ENCODE measurements around the gene UGT1A1. TPM values are rescaled to one million over a fixed set of nuclear protein-coding genes. Genes with fewer than 3 reads are reported as not detected.

The UGT1A1 gene
- total RNA-seq, 1 experiment from 2014 or later, result not detected

DNA sequence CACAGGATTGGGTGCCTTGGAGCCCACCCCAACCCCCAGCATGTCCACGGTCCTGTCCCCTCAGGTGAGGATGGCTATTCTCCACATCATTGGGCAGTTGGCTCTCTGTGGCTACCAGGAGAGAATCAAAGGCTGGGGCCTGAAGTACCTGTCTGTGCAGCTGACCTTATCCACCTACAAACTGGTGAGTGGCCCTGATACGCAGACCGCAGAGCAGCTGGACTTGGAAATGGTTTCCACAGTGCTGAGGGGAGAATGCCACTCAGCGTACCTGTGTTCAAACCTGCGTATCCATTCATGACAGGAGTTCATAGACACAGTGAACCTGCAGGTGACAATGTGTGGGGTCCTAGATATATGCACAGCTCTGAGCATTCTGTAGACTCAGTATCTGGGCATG is 39.6 kb downstream of the UGT1A1 start:
- Histone ChIP-seq H4K20me1 (ENCODE audit: insufficient read depth) (no peaks in the 10 kb centered on the region), H3K27ac (ENCODE audit: low read depth, low read length) (no peak overlapping the region), H3K9ac (ENCODE audit: low read length) (no peak overlapping the region), H3K9me3 (ENCODE audit: control insufficient read depth in 1 of 2, insufficient read depth in 1 of 2, low read depth in 1 of 2, low read length in 2 of 2) (no peaks in the 10 kb centered on the region), H3K9me2 (ENCODE audit: insufficient read depth) (no peaks in the 10 kb centered on the region), H3K27me3 (ENCODE audit: insufficient read depth, low read length) (no peaks in the 10 kb centered on the region), H3K4me3 (replicated peaks in 1 of 2; ENCODE audit: low read depth in 1 of 2, low read length in 2 of 2) (no peak overlapping the region), H2AFZ (ENCODE audit: low read depth, low read length, poor library complexity, severe bottlenecking) (no peak overlapping the region), H3K36me3 (ENCODE audit: control insufficient read depth in 1 of 2, insufficient read depth in 2 of 2, low read length in 2 of 2) (no peaks in the 10 kb centered on the region), H3K79me2 (ENCODE audit: insufficient read depth, low read length) (no peaks in the 10 kb centered on the region), H3K4me1 (ENCODE audit: control insufficient read depth in 1 of 2, insufficient read depth in 2 of 2, low read length in 2 of 2) (peaks cover 5 to 9% of the 10 kb centered on the region in 2 experiments; a peak in 3 of 4 replicates), H3K4me2 (ENCODE audit: low read length) (no peak overlapping the region)
- no peak for DNase-seq (ENCODE audit: low read depth, low spot score)
- ChIA-PET POLR2A (no interaction called here), RAD21 (ENCODE audit: low non-redundant PET in 1 of 2, low total read pairs in 2 of 2, uncharacterized antibody in 2 of 2, unreplicated experiment in 2 of 2) (no interaction called here), CTCF (no interaction called here)
- intact Hi-C loops (cut with micrococcal nuclease), result no loop called here
- TF ChIP-seq EGR1 (IDR thresholded peaks at IDR 0.05; ENCODE audit: low read depth), result no peak
- no peak for TF ChIP-seq FOSL1 (IDR thresholded peaks at IDR 0.05; ENCODE audit: low read depth)
- no peak for TF ChIP-seq JUND (IDR thresholded peaks at IDR 0.05)
- TF ChIP-seq, protein P1, sequence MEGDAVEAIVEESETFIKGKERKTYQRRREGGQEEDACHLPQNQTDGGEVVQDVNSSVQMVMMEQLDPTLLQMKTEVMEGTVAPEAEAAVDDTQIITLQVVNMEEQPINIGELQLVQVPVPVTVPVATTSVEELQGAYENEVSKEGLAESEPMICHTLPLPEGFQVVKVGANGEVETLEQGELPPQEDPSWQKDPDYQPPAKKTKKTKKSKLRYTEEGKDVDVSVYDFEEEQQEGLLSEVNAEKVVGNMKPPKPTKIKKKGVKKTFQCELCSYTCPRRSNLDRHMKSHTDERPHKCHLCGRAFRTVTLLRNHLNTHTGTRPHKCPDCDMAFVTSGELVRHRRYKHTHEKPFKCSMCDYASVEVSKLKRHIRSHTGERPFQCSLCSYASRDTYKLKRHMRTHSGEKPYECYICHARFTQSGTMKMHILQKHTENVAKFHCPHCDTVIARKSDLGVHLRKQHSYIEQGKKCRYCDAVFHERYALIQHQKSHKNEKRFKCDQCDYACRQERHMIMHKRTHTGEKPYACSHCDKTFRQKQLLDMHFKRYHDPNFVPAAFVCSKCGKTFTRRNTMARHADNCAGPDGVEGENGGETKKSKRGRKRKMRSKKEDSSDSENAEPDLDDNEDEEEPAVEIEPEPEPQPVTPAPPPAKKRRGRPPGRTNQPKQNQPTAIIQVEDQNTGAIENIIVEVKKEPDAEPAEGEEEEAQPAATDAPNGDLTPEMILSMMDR (IDR thresholded peaks at IDR 0.05 in 2 of 3, conservative IDR thresholded peaks at IDR 0.05 in 1 of 3; ENCODE audit: borderline replicate concordance in 1 of 3, insufficient read depth in 1 of 3, low read depth in 2 of 3, low read length in 2 of 3), result no peak
- TF ChIP-seq POLR2A (IDR thresholded peaks at IDR 0.05; ENCODE audit: borderline replicate concordance, extremely low read depth, insufficient read depth, insufficient read length), result no peak
- no peak for TF ChIP-seq ZFX (IDR thresholded peaks at IDR 0.05)
- no peak for ATAC-seq
- BruUV-seq (replicated peaks), result no TSS peak

DNA sequence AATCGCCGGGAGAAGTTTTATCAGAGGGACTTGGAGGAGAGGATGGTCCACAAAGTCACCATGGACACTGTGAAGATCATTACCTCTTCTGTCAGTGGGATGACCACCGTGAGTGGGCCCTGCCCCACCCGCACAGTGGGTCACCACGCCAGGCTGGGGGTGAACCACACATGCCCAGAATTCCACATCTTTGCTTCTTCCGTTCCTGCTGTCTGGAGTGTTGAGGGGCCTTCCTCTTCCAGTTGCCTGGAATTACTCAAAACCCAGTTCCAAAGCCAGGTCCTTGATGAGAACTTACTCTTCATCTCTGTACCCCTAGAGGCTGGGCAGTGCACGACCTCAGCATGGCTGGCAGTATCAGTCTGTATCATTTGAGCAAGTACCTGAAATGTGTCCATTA is 40.1 kb downstream of the UGT1A1 start:
- H4K20me1 ChIP-seq (ENCODE audit: insufficient read depth), result no peaks in the 10 kb centered on the region
- no peak overlapping the region for H3K4me2 ChIP-seq (ENCODE audit: low read length)
- H3K36me3 ChIP-seq (ENCODE audit: control insufficient read depth in 1 of 2, insufficient read depth in 2 of 2, low read length in 2 of 2), result no peaks in the 10 kb centered on the region
- no peaks in the 10 kb centered on the region for H3K27me3 ChIP-seq (ENCODE audit: insufficient read depth, low read length)
- no peaks in the 10 kb centered on the region for H3K79me2 ChIP-seq (ENCODE audit: insufficient read depth, low read length)
- ATAC-seq, result no peak
- no peak overlapping the region for H2AFZ ChIP-seq (ENCODE audit: low read depth, low read length, poor library complexity, severe bottlenecking)
- POLR2A ChIA-PET, result no interaction called here
- H3K27ac ChIP-seq (ENCODE audit: low read depth, low read length), result no peak overlapping the region
- DNase-seq (ENCODE audit: low read depth, low spot score), result no peak
- intact Hi-C loops (cut with micrococcal nuclease), result no loop called here
- BruUV-seq (replicated peaks), result no TSS peak
- H3K9me3 ChIP-seq (ENCODE audit: control insufficient read depth in 1 of 2, insufficient read depth in 1 of 2, low read depth in 1 of 2, low read length in 2 of 2), result no peaks in the 10 kb centered on the region
- peaks cover 5 to 9% of the 10 kb centered on the region in 2 experiments; a peak in 3 of 4 replicates for H3K4me1 ChIP-seq (ENCODE audit: control insufficient read depth in 1 of 2, insufficient read depth in 2 of 2, low read length in 2 of 2)
- no peak overlapping the region for H3K4me3 ChIP-seq (replicated peaks in 1 of 2; ENCODE audit: low read depth in 1 of 2, low read length in 2 of 2)
- RAD21 ChIA-PET (ENCODE audit: low non-redundant PET in 1 of 2, low total read pairs in 2 of 2, uncharacterized antibody in 2 of 2, unreplicated experiment in 2 of 2), result no interaction called here
- CTCF ChIA-PET, result no interaction called here
- H3K9ac ChIP-seq (ENCODE audit: low read length), result no peak overlapping the region
- H3K9me2 ChIP-seq (ENCODE audit: insufficient read depth), result no peaks in the 10 kb centered on the region
- TF ChIP-seq EZH2phosphoT487 (IDR thresholded peaks at IDR 0.05; ENCODE audit: borderline replicate concordance) (no peak), SIN3A (IDR thresholded peaks at IDR 0.05; ENCODE audit: low read depth) (no peak), YY1 (IDR thresholded peaks at IDR 0.05; ENCODE audit: extremely low read depth, insufficient replicate concordance, low read depth, low read length) (no peak), ELF1 (IDR thresholded peaks at IDR 0.05; ENCODE audit: borderline replicate concordance, low read depth) (no peak), SP1 (IDR thresholded peaks at IDR 0.05; ENCODE audit: low read depth) (no peak), POLR2A (IDR thresholded peaks at IDR 0.05; ENCODE audit: borderline replicate concordance, extremely low read depth, insufficient read depth, insufficient read length) (no peak), FOSL1 (IDR thresholded peaks at IDR 0.05; ENCODE audit: low read depth) (no peak)
- TF ChIP-seq, protein P2, sequence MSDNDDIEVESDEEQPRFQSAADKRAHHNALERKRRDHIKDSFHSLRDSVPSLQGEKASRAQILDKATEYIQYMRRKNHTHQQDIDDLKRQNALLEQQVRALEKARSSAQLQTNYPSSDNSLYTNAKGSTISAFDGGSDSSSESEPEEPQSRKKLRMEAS (IDR thresholded peaks at IDR 0.05), result no peak
- TF ChIP-seq, protein P3, sequence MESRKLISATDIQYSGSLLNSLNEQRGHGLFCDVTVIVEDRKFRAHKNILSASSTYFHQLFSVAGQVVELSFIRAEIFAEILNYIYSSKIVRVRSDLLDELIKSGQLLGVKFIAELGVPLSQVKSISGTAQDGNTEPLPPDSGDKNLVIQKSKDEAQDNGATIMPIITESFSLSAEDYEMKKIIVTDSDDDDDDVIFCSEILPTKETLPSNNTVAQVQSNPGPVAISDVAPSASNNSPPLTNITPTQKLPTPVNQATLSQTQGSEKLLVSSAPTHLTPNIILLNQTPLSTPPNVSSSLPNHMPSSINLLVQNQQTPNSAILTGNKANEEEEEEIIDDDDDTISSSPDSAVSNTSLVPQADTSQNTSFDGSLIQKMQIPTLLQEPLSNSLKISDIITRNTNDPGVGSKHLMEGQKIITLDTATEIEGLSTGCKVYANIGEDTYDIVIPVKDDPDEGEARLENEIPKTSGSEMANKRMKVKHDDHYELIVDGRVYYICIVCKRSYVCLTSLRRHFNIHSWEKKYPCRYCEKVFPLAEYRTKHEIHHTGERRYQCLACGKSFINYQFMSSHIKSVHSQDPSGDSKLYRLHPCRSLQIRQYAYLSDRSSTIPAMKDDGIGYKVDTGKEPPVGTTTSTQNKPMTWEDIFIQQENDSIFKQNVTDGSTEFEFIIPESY (IDR thresholded peaks at IDR 0.05; ENCODE audit: extremely low read depth, insufficient replicate concordance, low read length), result no peak
- TF ChIP-seq, protein P1 (IDR thresholded peaks at IDR 0.05 in 2 of 3, conservative IDR thresholded peaks at IDR 0.05 in 1 of 3; ENCODE audit: borderline replicate concordance in 1 of 3, insufficient read depth in 1 of 3, low read depth in 2 of 3, low read length in 2 of 3), result no peak
- TF ChIP-seq, protein P4, sequence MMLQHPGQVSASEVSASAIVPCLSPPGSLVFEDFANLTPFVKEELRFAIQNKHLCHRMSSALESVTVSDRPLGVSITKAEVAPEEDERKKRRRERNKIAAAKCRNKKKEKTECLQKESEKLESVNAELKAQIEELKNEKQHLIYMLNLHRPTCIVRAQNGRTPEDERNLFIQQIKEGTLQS (IDR thresholded peaks at IDR 0.05), result no peak
